Cardiac muscle cell (in vitro differentiated cells and primary cell): ENCODE data around the gene TEX12. TPM values are rescaled to one million over a fixed set of nuclear protein-coding genes. Genes with fewer than 3 reads are reported as not detected.

Experiments
- DNase-seq, 2 donors: peaks; one replicate each; pipeline versions ENCODE4 v3.0.0 to v3.0.0-alpha.2; 2010 to 2017; ENCODE audit warnings: low read depth in 1 of 2, low spot score in 1 of 2
- H3K27ac ChIP-seq: fragments of 200-600 bp; sonication (generic); 2 replicates; pipeline ENCODE4 v1.5.1; 2016
- H3K27me3 ChIP-seq: fragments of 200-600 bp; sonication (generic); 2 replicates; pipeline ENCODE4 v1.6.0; 2016; ENCODE audit warnings: control low read depth
- H3K36me3 ChIP-seq: fragments of 200-600 bp; sonication (generic); 2 replicates; pipeline ENCODE4 v1.5.1; 2016; ENCODE audit warnings: control low read depth
- H3K4me1 ChIP-seq: fragments of 200-600 bp; sonication (generic); 2 replicates; pipeline ENCODE4 v1.8.1; 2017; ENCODE audit warnings: low read depth, mild to moderate bottlenecking, mixed run types
- H3K4me3 ChIP-seq: fragments of 200-600 bp; sonication (generic); 2 replicates; pipeline ENCODE4 v1.5.1; 2016; ENCODE audit warnings: mild to moderate bottlenecking
- H3K9me3 ChIP-seq: fragments of 200-600 bp; sonication (generic); 2 replicates; pipeline ENCODE4 v1.5.1; 2017; ENCODE audit warnings: low read depth, mild to moderate bottlenecking, control low read depth
- polyA plus RNA-seq: library from polyadenylated mRNA; unstranded; fragments of >200 nt; fragmentation: Nextera tagmentation; extraction: Ambion mirVana; gene quantifications from 2 replicates; pipeline ENCODE4 v1.2.1, GENCODE V29; 2016
- total RNA-seq: library from RNA; depleted of rRNA; stranded (reverse); fragments of >200 nt; gene quantifications from 2 replicates; pipeline ENCODE4 v1.2.3, GENCODE V29; 2016
- TF ChIP-seq, protein P1 (sequence below): IDR thresholded peaks from 2 replicates; pipeline ENCODE4 v1.5.1; 2012; ENCODE audit warnings: low read depth, mild to moderate bottlenecking, low read length

Gene TEX12, protein sequence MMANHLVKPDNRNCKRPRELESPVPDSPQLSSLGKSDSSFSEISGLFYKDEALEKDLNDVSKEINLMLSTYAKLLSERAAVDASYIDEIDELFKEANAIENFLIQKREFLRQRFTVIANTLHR
- total RNA-seq (not detected in 2 replicates), polyA plus RNA-seq (0.28 TPM in 1 of 2 replicates, not detected in the other)

DNA sequence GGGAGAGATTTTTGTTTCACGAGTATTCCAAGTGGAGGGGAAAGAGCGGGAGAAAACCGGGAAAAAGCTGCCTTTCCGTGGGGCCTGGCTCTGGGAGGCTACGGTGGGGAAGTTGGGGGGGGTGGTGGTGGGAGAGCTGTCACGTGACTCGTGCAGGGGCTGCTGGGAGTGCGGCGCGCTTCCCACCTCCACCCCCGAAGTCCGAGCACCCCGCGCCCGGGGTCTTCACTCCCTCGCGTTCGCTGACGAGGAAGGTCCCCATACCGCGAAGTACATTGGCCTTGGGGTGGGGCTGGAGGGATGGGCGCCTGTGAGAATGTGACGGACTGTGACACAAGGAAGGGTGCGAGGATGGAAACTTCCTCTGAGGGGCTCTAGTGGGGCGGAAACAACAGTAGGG lies at the start of gene TEX12:
Gene TEX12, plus strand, starts transcription at position 228 of the 400 bp plus-strand sequence. CDS start 1,897 bp downstream, outside the sequence.
- Histone ChIP-seq H3K9me3 (no peaks in the 10 kb centered on the region), H3K36me3 (no peaks in the 10 kb centered on the region), H3K4me3 (no peak within 1 kb of the TSS), H3K27me3 (no peaks in the 10 kb centered on the region), H3K4me1 (no peaks in the 10 kb centered on the region), H3K27ac (no peak within 1 kb of the TSS)
- TF ChIP-seq, protein P1, sequence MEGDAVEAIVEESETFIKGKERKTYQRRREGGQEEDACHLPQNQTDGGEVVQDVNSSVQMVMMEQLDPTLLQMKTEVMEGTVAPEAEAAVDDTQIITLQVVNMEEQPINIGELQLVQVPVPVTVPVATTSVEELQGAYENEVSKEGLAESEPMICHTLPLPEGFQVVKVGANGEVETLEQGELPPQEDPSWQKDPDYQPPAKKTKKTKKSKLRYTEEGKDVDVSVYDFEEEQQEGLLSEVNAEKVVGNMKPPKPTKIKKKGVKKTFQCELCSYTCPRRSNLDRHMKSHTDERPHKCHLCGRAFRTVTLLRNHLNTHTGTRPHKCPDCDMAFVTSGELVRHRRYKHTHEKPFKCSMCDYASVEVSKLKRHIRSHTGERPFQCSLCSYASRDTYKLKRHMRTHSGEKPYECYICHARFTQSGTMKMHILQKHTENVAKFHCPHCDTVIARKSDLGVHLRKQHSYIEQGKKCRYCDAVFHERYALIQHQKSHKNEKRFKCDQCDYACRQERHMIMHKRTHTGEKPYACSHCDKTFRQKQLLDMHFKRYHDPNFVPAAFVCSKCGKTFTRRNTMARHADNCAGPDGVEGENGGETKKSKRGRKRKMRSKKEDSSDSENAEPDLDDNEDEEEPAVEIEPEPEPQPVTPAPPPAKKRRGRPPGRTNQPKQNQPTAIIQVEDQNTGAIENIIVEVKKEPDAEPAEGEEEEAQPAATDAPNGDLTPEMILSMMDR = no peak
- DNase-seq = no peak

DNA sequence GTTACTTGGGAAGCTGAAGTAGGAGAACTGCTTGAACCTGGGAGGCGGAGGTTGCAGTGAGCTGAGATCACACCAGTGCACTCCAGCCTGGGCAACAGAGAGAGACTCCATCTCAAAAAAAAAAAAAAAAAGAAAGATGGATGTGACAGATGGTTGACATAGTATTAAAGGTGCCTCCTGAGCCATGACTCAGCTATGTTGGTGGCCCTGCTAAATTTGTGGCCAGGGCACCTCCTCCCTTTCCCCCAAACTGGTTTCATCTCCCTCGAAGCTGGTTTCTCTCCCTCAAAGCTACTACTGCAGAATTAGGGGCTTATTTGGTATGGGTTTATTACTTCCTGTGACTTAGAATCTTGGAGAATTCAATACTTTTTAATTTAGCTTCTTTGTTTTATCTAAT lies 49.0 kb upstream of the TEX12 start:
- Histone ChIP-seq H3K9me3 (no peaks in the 10 kb centered on the region), H3K4me1 (peaks cover 3% of the 10 kb centered on the region), H3K27ac (no peak overlapping the region), H3K36me3 (no peaks in the 10 kb centered on the region), H3K27me3 (no peaks in the 10 kb centered on the region), H3K4me3 (no peak overlapping the region)
- DNase-seq = no peak
- TF ChIP-seq, protein P1 = no peak

DNA sequence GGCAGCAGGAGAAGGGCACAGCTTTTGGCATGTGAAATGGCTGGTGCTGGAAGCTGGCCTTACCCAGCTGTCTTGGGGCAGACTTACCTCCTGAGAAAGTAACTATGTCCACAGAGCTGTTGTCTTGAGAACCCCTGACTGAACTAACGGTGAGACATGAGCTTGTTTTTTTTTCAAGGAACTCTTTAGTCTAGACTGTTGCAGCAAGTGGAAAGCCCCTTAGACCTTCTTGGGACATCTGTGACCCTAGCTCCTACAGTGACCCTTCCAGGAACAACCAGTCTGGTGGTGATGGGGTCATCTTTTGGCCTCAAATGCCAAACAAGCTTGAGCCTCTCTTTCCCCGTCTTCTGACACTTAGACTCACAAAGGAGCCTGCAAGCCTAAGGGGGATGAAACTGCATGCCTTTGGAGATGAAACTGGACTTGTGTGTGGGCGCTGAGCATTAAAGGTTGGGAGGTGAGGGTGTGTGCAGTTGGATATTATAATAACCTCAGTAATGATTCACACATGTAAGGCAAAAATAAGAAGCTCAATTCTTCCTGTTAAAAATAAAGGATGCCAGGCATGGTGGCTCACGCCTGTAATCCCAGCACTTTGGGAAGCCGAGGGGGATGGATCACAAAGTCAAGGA lies 45.1 kb upstream of the TEX12 start:
- TF ChIP-seq, protein P1 = no peak
- Histone ChIP-seq H3K4me3 (no peak overlapping the region), H3K36me3 (no peaks in the 10 kb centered on the region), H3K27ac (no peak overlapping the region), H3K9me3 (no peaks in the 10 kb centered on the region), H3K4me1 (no peaks in the 10 kb centered on the region), H3K27me3 (no peaks in the 10 kb centered on the region)
- DNase-seq = no peak

DNA sequence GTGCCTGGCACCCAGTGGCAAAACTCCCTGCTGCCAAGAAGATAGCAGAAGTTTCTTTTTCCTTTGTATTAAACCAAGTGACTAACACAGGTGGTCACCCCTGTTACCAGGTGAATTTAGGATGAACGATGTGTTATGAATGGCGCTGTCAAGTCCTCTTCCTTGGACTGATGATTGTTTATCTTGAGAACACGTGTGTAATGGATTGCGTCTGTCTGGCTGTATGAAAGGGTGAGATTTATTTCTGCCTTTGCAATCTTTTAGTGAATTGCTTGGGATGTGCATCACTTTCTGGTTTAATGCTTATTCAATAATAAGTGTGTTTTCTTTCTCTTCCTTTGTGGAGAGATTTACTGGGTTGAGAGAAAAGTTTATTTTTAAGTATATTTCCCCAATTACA lies 44.0 kb upstream of the TEX12 start:
- no peaks in the 10 kb centered on the region for H3K36me3 ChIP-seq
- TF ChIP-seq, protein P1 = no peak
- no peaks in the 10 kb centered on the region for H3K4me1 ChIP-seq
- no peaks in the 10 kb centered on the region for H3K27me3 ChIP-seq
- DNase-seq = no peak
- no peak overlapping the region for H3K27ac ChIP-seq
- H3K4me3 ChIP-seq = no peak overlapping the region
- H3K9me3 ChIP-seq = no peaks in the 10 kb centered on the region

DNA sequence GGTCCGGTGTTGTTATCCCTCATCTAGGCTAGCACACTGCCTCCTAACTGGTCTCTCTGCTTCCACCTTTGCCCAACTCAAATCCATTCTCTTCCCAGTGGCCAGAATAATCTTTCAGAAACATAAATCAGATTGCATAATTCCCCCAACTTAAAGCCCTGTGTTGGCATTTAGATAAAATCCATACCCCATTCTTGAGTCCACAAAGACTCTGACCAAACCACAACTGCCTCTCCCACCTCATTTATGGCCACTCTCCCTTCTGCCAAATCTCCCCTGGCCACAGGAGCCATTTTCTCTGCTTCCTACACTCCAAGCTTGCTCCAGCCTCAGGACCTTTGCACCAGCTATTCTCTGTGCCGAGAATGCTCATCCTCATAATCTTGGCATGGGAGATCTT lies 40.1 kb upstream of the TEX12 start:
- no peak overlapping the region for H3K4me3 ChIP-seq
- H3K9me3 ChIP-seq = no peaks in the 10 kb centered on the region
- TF ChIP-seq, protein P1 = no peak
- no peak for DNase-seq
- H3K36me3 ChIP-seq = no peaks in the 10 kb centered on the region
- no peaks in the 10 kb centered on the region for H3K4me1 ChIP-seq
- H3K27ac ChIP-seq = no peak overlapping the region
- H3K27me3 ChIP-seq = no peaks in the 10 kb centered on the region
